A549 (cell line): Measurements from ENCODE around the gene PRC1. TPM values are rescaled to one million over a fixed set of nuclear protein-coding genes. Genes with fewer than 3 reads are reported as not detected.
A peak's percentile ranks its signal among the peaks of the same experiment; 100 is the strongest.

Source experiments
- ATAC-seq, 2 experiments: fragments of 200-7000 bp in 1 of 2; fragments of >200 bp in 1 of 2; cut with Nextera tagmentation in 1 of 2; cut with Tn5 transposase in 1 of 2; 3 replicates each; pipeline versions ENCODE4 v1.8.0 to v1.9.1; 2018 to 2020; ENCODE audit warnings: mild to moderate bottlenecking in 1 of 2, moderate library complexity in 1 of 2
- CTCF ChIA-PET: fragments of 300-600 bp; sonication (Branson Sonifier 250); formaldehyde crosslinking; extraction: SDS; loops from one replicate; lab custom pipeline; 2021; ENCODE audit warnings: antibody characterized with exemption, inconsistent platforms; lab: Yijun Ruan, JAX
- POLR2A ChIA-PET: fragments of 350-600 bp; formaldehyde crosslinking; extraction: SDS; loops from one replicate; lab custom pipeline; 2021; ENCODE audit warnings: antibody characterized with exemption, inconsistent platforms; lab: Yijun Ruan, JAX
- DNase-seq, 2 experiments: peaks; one replicate each; pipeline versions ENCODE4 v3.0.0 to v3.0.0-alpha.2; 2011 to 2016; ENCODE audit warnings: low read depth in 1 of 2, low spot score in 1 of 2
- FAIRE-seq: peaks from 2 replicates; lab custom pipeline; 2011; peaks lifted over from hg19 to GRCh38; lab: Jason Lieb, UNC
- H3K27ac ChIP-seq, 2 experiments: fragments of >200 bp; sonication (Bioruptor Twin); formaldehyde crosslinking; 3 replicates each; pipeline ENCODE4 v1.5.1; 2016 to 2017
- H3K4me1 ChIP-seq: fragments of >200 bp; sonication (Bioruptor Twin); formaldehyde crosslinking; 3 replicates; pipeline ENCODE4 v1.6.1; 2016
- H3K4me2 ChIP-seq: fragments of >200 bp; sonication (Bioruptor Twin); formaldehyde crosslinking; 3 replicates; pipeline ENCODE4 v1.6.1; 2016
- H3K4me3 ChIP-seq: fragments of >200 bp; sonication (Bioruptor Twin); formaldehyde crosslinking; 3 replicates; pipeline ENCODE4 v1.5.1; 2016
- H3K9me3 ChIP-seq: fragments of >200 bp; sonication (Bioruptor Twin); formaldehyde crosslinking; 3 replicates; pipeline ENCODE4 v1.6.1; 2016
- BCL3 ChIP-seq: fragments of >200 bp; sonication (Bioruptor Twin); formaldehyde crosslinking; IDR thresholded peaks from 3 replicates; pipeline ENCODE4 v1.6.1; 2016
- BHLHE40 ChIP-seq: IDR thresholded peaks from 2 replicates; pipeline ENCODE4 v1.6.1; 2012; ENCODE audit warnings: low read depth, low read length, inconsistent platforms
- CBX8 ChIP-seq: fragments of 200-600 bp; sonication (generic); IDR thresholded peaks from 2 replicates; pipeline ENCODE4 v1.6.1; 2016
- CHD2 ChIP-seq: fragments of 150-350 bp; IDR thresholded peaks from 2 replicates; pipeline ENCODE4 v1.6.1; 2014; ENCODE audit warnings: low read length; ENCODE audit not compliant: partially characterized antibody
- CHD4 ChIP-seq: fragments of 200-600 bp; sonication (generic); IDR thresholded peaks from 2 replicates; pipeline ENCODE4 v1.6.1; 2016; ENCODE audit warnings: antibody characterized with exemption, mild to moderate bottlenecking, borderline replicate concordance
- E2F6 ChIP-seq: IDR thresholded peaks from 2 replicates; pipeline ENCODE4 v1.6.1; 2012; ENCODE audit warnings: low read depth, borderline replicate concordance
- EHF ChIP-seq: fragments of 250-450 bp; sonication (Bioruptor Pico); IDR thresholded peaks from 2 replicates; pipeline ENCODE4 v1.5.0; 2020; ENCODE audit warnings: mild to moderate bottlenecking
- EHMT2 ChIP-seq: fragments of 200-600 bp; sonication (generic); IDR thresholded peaks from 2 replicates; pipeline ENCODE4 v1.6.1; 2016; ENCODE audit warnings: antibody characterized with exemption, low read depth, mild to moderate bottlenecking, moderate library complexity
- ELK1 ChIP-seq: fragments of 150-350 bp; IDR thresholded peaks from 2 replicates; pipeline ENCODE4 v1.6.1; 2014; ENCODE audit warnings: low read depth, mild to moderate bottlenecking, low read length
- EP300 ChIP-seq, 2 experiments: fragments of >200 bp; sonication (Bioruptor Twin); formaldehyde crosslinking; IDR thresholded peaks; 2 replicates in 1 of 2; 3 replicates in 1 of 2; pipeline ENCODE4 v1.6.1; 2016 to 2017
- ESRRA ChIP-seq: fragments of 150-350 bp; IDR thresholded peaks from 2 replicates; pipeline ENCODE4 v1.6.1; 2014; ENCODE audit warnings: mild to moderate bottlenecking, low read length, borderline replicate concordance
- FOSL2 ChIP-seq, 2 experiments: fragments of 450-650 bp in 1 of 2; fragments of >200 bp in 1 of 2; sonication (Bioruptor Twin) in 1 of 2; formaldehyde crosslinking; IDR thresholded peaks; 2 replicates each; pipeline versions ENCODE4 v1.5.0 to v1.6.1; 2016 to 2020; ENCODE audit warnings: mild to moderate bottlenecking in 1 of 2, moderate library complexity in 1 of 2
- HES2 ChIP-seq: fragments of >200 bp; sonication (Bioruptor Twin); formaldehyde crosslinking; IDR thresholded peaks from 2 replicates; pipeline ENCODE4 v1.6.1; 2016
- HOXB13 ChIP-seq: fragments of 250-450 bp; sonication (Bioruptor Pico); IDR thresholded peaks from 2 replicates; pipeline ENCODE4 v1.5.0; 2020; ENCODE audit warnings: low read depth, mild to moderate bottlenecking, moderate library complexity
- JUNB ChIP-seq: fragments of >200 bp; sonication (Bioruptor Twin); formaldehyde crosslinking; IDR thresholded peaks from 2 replicates; pipeline ENCODE4 v1.6.1; 2016
- KDM1A ChIP-seq: fragments of 200-600 bp; sonication (generic); IDR thresholded peaks from 2 replicates; pipeline ENCODE4 v1.6.1; 2016; ENCODE audit warnings: low read depth, mild to moderate bottlenecking
- KDM5A ChIP-seq: fragments of 200-600 bp; sonication (generic); IDR thresholded peaks from 2 replicates; pipeline ENCODE4 v1.6.1; 2016; ENCODE audit warnings: antibody characterized with exemption, mild to moderate bottlenecking
- MAFK ChIP-seq: fragments of 450-650 bp; IDR thresholded peaks from 2 replicates; pipeline ENCODE4 v1.6.1; 2014; ENCODE audit not compliant: partially characterized antibody
- MYC ChIP-seq: IDR thresholded peaks from 2 replicates; pipeline ENCODE4 v1.6.1; 2012; ENCODE audit warnings: mild to moderate bottlenecking, inconsistent platforms, low read length, improper control_type of control experiment, borderline replicate concordance
- NPAS2 ChIP-seq: fragments of 250-450 bp; sonication (Bioruptor Pico); IDR thresholded peaks from 2 replicates; pipeline ENCODE4 v1.8.0; 2022; ENCODE audit warnings: mild to moderate bottlenecking, moderate library complexity, borderline replicate concordance
- NR3C1 ChIP-seq: fragments of >200 bp; sonication (Bioruptor Twin); formaldehyde crosslinking; IDR thresholded peaks from 3 replicates; pipeline ENCODE4 v1.6.1; 2017
- PHF8 ChIP-seq: fragments of 200-600 bp; sonication (generic); IDR thresholded peaks from 2 replicates; pipeline ENCODE4 v1.6.1; 2016; ENCODE audit warnings: low read depth, mild to moderate bottlenecking, antibody characterized with exemption, moderate library complexity, borderline replicate concordance
- POLR2A ChIP-seq: IDR thresholded peaks from 2 replicates; pipeline ENCODE4 v1.6.1; 2012; ENCODE audit warnings: mild to moderate bottlenecking, low read length
- RARB ChIP-seq: fragments of 250-450 bp; sonication (Bioruptor Pico); IDR thresholded peaks from 2 replicates; pipeline ENCODE4 v1.8.0; 2021; ENCODE audit warnings: mild to moderate bottlenecking, moderate library complexity
- RCOR1 ChIP-seq: fragments of 150-350 bp; IDR thresholded peaks from 2 replicates; pipeline ENCODE4 v1.6.1; 2014; ENCODE audit warnings: antibody characterized with exemption, low read length, low read depth
- RFX5 ChIP-seq: fragments of 450-650 bp; IDR thresholded peaks from 2 replicates; pipeline ENCODE4 v1.7.1; 2014; ENCODE audit warnings: antibody characterized with exemption, mild to moderate bottlenecking, moderate library complexity
- SREBF2 ChIP-seq: fragments of 450-650 bp; IDR thresholded peaks from 2 replicates; pipeline ENCODE4 v1.6.1; 2014; ENCODE audit warnings: mild to moderate bottlenecking, moderate library complexity
- TP53 ChIP-seq: fragments of 250-450 bp; sonication (Bioruptor Pico); IDR thresholded peaks from 2 replicates; pipeline ENCODE4 v1.5.0; 2021; ENCODE audit warnings: mild to moderate bottlenecking, moderate library complexity
- ZC3H11A ChIP-seq: fragments of 450-650 bp; IDR thresholded peaks from 2 replicates; pipeline ENCODE4 v1.6.1; 2014; ENCODE audit warnings: antibody characterized with exemption, mild to moderate bottlenecking
- ZSCAN20 ChIP-seq: fragments of 250-450 bp; sonication (Bioruptor Pico); IDR thresholded peaks from 2 replicates; pipeline ENCODE4 v1.8.0; 2022; ENCODE audit warnings: mild to moderate bottlenecking, moderate library complexity
- WGBS: methylation state at CpG from one replicate; pipeline ENCODE4 v1.1.6; 2017; ENCODE audit errors: missing lambda C conversion rate; 5-methylcytosine and 5-hydroxymethylcytosine counted together
- polyA minus RNA-seq: library from RNA; depleted of rRNA, polyadenylated mRNA; stranded (reverse); fragments of >200 nt; gene quantifications from 2 replicates; pipeline ENCODE4 v1.2.3, GENCODE V29; 2011; rRNA and poly(A)+ RNA removed
- polyA plus RNA-seq, 4 experiments: library from polyadenylated mRNA; depleted of rRNA in 3 of 4; stranded (reverse); fragments of >200 nt; fragmentation: RNase III in 1 of 4; extraction: RNeasy Plus Mini Kit Qiagen cat#74134 plus additional on column Dnase treatment in 1 of 4; gene quantifications; 2 replicates in 3 of 4; 3 replicates in 1 of 4; pipeline ENCODE4 v1.2.3, GENCODE V29; 2011 to 2017
- TF ChIP-seq, protein P1 (sequence below): fragments of 250-450 bp; sonication (Bioruptor Pico); IDR thresholded peaks from 2 replicates; pipeline ENCODE4 v1.5.0; 2020; ENCODE audit warnings: low read depth, mild to moderate bottlenecking, moderate library complexity
- TF ChIP-seq, protein P2 (sequence below): fragments of 200-600 bp; sonication (generic); IDR thresholded peaks from 2 replicates; pipeline ENCODE4 v1.6.1; 2016; ENCODE audit warnings: antibody characterized with exemption, mild to moderate bottlenecking, moderate library complexity

The PRC1 gene
- polyA plus RNA-seq (2011; rRNA removed) (376 and 426 TPM in 2 replicates), polyA plus RNA-seq (2017; fragmentation: RNase III; extraction: RNeasy Plus Mini Kit Qiagen cat#74134 plus additional on column Dnase treatment) (277 to 312 TPM (median 303 TPM) in 3 replicates), polyA minus RNA-seq (307 and 318 TPM in 2 replicates)
- polyA plus RNA-seq (2012; cell fraction: cytosol; rRNA removed) = 330 and 355 TPM in 2 replicates
- polyA plus RNA-seq (2012; cell fraction: nucleus; rRNA removed) = 589 and 939 TPM in 2 replicates

- Histone ChIP-seq H3K4me2 (peak within 1 kb of the TSS; percentile 73), H3K4me1 (peaks cover 11% of the 10 kb centered on the region), H3K4me3 (peak within 1 kb of the TSS; percentile 95), H3K27ac (peak within 1 kb of the TSS; percentile 94 to 95), H3K9me3 (no peaks in the 10 kb centered on the region)
- peak; percentile 99 for DNase-seq
- ChIA-PET POLR2A (interaction anchor here (0.6 to 1.2 kb wide), 9 partner anchors 9 to 607 kb away, joined by 3 to 5 read pairs (median 3); partner anchors contain the start of genes IQGAP1 and RCCD1), CTCF (interaction anchor here (1.0 to 2.8 kb wide), 5 partner anchors 38 to 64 kb away, joined by 3 to 18 read pairs (median 6); partner anchors contain the start of gene HDDC3)
- peak; percentile 36 for FAIRE-seq
- ATAC-seq = peak; percentile 95 to 97
- WGBS = under 1% methylated on average over 42 of the region's 75 CpGs
- TF ChIP-seq MYC (0 out of 2 replicates have a peak, but pooled peaks have one; percentile 66), TP53 (peak; percentile 76; the same call in 1 of the 2 replicates), RCOR1 (no peak), EHMT2 (no peak), ELK1 (no peak), MAFK (no peak), EP300 (IDR thresholded peaks at IDR 0.05) (no peak), E2F6 (peak; percentile 67), HES2 (no peak), POLR2A (peak; percentile 74), NPAS2 (no peak), NR3C1 (no peak), CHD2 (peak; percentile 73), EHF (CRISPR knock-in tag) (no peak), JUNB (no peak), BCL3 (no peak), ZC3H11A (no peak), RFX5 (peak; percentile 76; the same call in 1 of the 2 replicates), RARB (0 out of 2 replicates have a peak, but pooled peaks have one; percentile 31), CHD4 (no peak), FOSL2 (IDR thresholded peaks at IDR 0.05) (no peak), FOSL2 (CRISPR knock-in tag; IDR thresholded peaks at IDR 0.05) (peak; percentile 96), CBX8 (no peak), ZSCAN20 (CRISPR knock-in tag) (no peak), KDM5A (peak; percentile 85), HOXB13 (no peak), KDM1A (no peak), PHF8 (peak; percentile 82; the same call in 1 of the 2 replicates), ESRRA (no peak), SREBF2 (no peak), BHLHE40 (no peak)
- TF ChIP-seq, protein P1, sequence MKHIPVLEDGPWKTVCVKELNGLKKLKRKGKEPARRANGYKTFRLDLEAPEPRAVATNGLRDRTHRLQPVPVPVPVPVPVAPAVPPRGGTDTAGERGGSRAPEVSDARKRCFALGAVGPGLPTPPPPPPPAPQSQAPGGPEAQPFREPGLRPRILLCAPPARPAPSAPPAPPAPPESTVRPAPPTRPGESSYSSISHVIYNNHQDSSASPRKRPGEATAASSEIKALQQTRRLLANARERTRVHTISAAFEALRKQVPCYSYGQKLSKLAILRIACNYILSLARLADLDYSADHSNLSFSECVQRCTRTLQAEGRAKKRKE = no peak
- TF ChIP-seq, protein P2, sequence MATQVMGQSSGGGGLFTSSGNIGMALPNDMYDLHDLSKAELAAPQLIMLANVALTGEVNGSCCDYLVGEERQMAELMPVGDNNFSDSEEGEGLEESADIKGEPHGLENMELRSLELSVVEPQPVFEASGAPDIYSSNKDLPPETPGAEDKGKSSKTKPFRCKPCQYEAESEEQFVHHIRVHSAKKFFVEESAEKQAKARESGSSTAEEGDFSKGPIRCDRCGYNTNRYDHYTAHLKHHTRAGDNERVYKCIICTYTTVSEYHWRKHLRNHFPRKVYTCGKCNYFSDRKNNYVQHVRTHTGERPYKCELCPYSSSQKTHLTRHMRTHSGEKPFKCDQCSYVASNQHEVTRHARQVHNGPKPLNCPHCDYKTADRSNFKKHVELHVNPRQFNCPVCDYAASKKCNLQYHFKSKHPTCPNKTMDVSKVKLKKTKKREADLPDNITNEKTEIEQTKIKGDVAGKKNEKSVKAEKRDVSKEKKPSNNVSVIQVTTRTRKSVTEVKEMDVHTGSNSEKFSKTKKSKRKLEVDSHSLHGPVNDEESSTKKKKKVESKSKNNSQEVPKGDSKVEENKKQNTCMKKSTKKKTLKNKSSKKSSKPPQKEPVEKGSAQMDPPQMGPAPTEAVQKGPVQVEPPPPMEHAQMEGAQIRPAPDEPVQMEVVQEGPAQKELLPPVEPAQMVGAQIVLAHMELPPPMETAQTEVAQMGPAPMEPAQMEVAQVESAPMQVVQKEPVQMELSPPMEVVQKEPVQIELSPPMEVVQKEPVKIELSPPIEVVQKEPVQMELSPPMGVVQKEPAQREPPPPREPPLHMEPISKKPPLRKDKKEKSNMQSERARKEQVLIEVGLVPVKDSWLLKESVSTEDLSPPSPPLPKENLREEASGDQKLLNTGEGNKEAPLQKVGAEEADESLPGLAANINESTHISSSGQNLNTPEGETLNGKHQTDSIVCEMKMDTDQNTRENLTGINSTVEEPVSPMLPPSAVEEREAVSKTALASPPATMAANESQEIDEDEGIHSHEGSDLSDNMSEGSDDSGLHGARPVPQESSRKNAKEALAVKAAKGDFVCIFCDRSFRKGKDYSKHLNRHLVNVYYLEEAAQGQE = peak; percentile 59
These were observed at the start of gene PRC1 for GRCh38 chr15:90994417-90995311. Gene PRC1, minus strand, starts transcription at chr15:90994535. Its CDS starts 118 bp downstream, at chr15:90994417.
